ENCODE results near the gene ABCA2.

Gene ABCA2

GRCh38 chr9:137001857-137002645 is 26.0 kb downstream of the ABCA2 start (continued):
- TF ChIP-seq, protein P1, sequence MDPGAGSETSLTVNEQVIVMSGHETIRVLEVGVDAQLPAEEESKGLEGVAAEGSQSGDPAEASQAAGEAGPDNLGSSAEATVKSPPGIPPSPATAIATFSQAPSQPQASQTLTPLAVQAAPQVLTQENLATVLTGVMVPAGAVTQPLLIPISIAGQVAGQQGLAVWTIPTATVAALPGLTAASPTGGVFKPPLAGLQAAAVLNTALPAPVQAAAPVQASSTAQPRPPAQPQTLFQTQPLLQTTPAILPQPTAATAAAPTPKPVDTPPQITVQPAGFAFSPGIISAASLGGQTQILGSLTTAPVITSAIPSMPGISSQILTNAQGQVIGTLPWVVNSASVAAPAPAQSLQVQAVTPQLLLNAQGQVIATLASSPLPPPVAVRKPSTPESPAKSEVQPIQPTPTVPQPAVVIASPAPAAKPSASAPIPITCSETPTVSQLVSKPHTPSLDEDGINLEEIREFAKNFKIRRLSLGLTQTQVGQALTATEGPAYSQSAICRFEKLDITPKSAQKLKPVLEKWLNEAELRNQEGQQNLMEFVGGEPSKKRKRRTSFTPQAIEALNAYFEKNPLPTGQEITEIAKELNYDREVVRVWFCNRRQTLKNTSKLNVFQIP (CRISPR knock-in tag; IDR thresholded peaks at IDR 0.05; ENCODE audit: borderline replicate concordance, low read depth), result no peak
- TF ChIP-seq TCF4 (CRISPR knock-in tag; IDR thresholded peaks at IDR 0.05; ENCODE audit: borderline replicate concordance) (no peak), RARB (CRISPR knock-in tag; IDR thresholded peaks at IDR 0.05) (no peak)

DNA sequence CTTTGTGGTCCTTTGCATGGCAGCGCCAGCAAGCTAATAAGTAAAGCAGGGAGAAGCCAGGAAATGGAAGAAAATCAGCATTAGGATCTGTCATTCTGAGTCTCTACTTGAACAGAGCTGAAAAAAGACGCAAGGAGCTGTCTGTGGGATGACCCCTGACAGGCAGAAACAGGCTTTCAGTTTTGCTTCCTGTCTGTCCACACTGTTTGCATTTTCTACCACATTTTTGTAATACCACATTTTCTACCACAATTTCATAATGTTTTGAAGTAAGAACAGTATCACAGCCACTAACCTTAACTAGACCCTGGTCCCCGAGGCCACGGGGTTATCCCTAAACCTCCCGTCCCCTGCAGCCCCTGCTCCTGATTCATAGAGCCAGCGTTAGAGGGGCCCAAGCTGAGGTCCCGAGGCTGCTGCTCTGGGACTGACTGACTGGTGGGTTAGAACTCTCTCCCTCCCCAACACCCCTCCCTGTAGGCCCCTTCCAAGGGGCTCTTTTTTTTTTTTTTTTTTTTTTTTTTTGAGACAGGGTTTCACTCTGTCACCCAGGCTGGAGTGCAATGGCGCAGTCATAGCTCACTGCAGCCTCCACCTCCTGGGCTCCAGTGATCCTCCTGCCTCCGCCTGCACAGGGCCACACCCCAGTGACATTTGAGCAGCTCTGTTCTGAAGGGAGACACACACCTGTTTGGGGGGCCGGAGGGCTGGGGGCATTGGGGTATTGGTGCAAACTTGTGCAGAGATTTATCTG is 27.7 kb downstream of the ABCA2 start:
- ATAC-seq, result peak; percentile 4; the same call in 1 of the 3 replicates
- TF ChIP-seq OSR1 (CRISPR knock-in tag; IDR thresholded peaks at IDR 0.05), result no peak
- no peak for TF ChIP-seq GLIS3 (CRISPR knock-in tag; IDR thresholded peaks at IDR 0.05)
- no peak for TF ChIP-seq PPARA (CRISPR knock-in tag; IDR thresholded peaks at IDR 0.05; ENCODE audit: borderline replicate concordance)
- TF ChIP-seq, protein P2, sequence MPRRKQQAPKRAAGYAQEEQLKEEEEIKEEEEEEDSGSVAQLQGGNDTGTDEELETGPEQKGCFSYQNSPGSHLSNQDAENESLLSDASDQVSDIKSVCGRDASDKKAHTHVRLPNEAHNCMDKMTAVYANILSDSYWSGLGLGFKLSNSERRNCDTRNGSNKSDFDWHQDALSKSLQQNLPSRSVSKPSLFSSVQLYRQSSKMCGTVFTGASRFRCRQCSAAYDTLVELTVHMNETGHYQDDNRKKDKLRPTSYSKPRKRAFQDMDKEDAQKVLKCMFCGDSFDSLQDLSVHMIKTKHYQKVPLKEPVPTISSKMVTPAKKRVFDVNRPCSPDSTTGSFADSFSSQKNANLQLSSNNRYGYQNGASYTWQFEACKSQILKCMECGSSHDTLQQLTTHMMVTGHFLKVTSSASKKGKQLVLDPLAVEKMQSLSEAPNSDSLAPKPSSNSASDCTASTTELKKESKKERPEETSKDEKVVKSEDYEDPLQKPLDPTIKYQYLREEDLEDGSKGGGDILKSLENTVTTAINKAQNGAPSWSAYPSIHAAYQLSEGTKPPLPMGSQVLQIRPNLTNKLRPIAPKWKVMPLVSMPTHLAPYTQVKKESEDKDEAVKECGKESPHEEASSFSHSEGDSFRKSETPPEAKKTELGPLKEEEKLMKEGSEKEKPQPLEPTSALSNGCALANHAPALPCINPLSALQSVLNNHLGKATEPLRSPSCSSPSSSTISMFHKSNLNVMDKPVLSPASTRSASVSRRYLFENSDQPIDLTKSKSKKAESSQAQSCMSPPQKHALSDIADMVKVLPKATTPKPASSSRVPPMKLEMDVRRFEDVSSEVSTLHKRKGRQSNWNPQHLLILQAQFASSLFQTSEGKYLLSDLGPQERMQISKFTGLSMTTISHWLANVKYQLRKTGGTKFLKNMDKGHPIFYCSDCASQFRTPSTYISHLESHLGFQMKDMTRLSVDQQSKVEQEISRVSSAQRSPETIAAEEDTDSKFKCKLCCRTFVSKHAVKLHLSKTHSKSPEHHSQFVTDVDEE (CRISPR knock-in tag; IDR thresholded peaks at IDR 0.05), result no peak
- no peak for TF ChIP-seq BACH2 (CRISPR knock-in tag; IDR thresholded peaks at IDR 0.05; ENCODE audit: borderline replicate concordance)
- no peak for TF ChIP-seq TCF4 (CRISPR knock-in tag; IDR thresholded peaks at IDR 0.05; ENCODE audit: borderline replicate concordance)
- TF ChIP-seq ZNF8 (CRISPR knock-in tag; IDR thresholded peaks at IDR 0.05), result no peak
- no peak for TF ChIP-seq TOX (CRISPR knock-in tag; IDR thresholded peaks at IDR 0.05; ENCODE audit: borderline replicate concordance)
- no peak for TF ChIP-seq ARNTL (CRISPR knock-in tag; IDR thresholded peaks at IDR 0.05; ENCODE audit: borderline replicate concordance, low read depth)

DNA sequence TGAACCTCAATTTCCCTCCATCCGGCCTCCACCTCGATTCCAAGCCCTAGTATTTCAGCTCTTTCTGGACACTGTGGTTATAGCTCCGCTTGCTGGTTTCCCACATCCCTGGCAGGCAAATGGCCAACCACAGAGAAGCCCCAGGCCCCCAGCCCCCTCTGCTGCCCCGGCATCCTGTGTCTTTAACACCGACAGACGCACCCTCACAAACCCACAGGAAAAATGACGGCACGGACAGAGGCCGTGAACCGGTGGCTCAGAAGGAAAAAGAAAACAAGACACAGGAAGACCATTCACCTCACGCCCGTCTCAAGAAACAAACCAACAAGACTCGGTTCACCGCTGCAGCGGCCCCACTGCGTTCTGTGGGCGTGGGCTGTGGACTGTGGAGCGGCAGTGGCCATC is 30.2 kb downstream of the ABCA2 start:
- TF ChIP-seq ZNF8 (CRISPR knock-in tag; IDR thresholded peaks at IDR 0.05) (no peak), TCF4 (CRISPR knock-in tag; IDR thresholded peaks at IDR 0.05; ENCODE audit: borderline replicate concordance) (no peak)
- no peak for ATAC-seq

DNA sequence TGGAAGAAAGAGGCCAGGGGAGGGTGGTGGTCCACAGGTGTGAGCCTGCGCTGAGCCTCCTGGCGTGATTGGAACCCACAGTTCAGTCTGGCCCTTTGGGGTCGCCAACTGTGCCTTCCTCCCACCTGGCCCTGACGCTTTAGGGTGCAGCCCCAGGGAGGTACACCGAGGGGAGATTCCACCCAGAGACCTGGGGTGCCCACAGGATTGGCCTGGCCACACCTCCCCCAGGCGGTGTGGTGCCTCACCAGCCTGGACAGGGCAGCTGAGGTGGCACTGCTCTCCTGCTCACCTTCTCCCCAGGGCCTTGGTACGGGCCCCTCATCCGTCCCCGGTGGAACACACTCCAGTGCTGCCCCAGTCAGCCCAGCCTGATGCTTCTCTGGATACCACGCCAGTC is 30.7 kb downstream of the ABCA2 start:
- no peak for TF ChIP-seq ZFP30 (CRISPR knock-in tag; IDR thresholded peaks at IDR 0.05)
- TF ChIP-seq, protein P2 (CRISPR knock-in tag; IDR thresholded peaks at IDR 0.05), result no peak
- TF ChIP-seq ZNF8 (CRISPR knock-in tag; IDR thresholded peaks at IDR 0.05), result no peak
- TF ChIP-seq SNAI2 (CRISPR knock-in tag; IDR thresholded peaks at IDR 0.05), result no peak
- TF ChIP-seq TOX (CRISPR knock-in tag; IDR thresholded peaks at IDR 0.05; ENCODE audit: borderline replicate concordance), result no peak
- no peak for TF ChIP-seq OSR1 (CRISPR knock-in tag; IDR thresholded peaks at IDR 0.05)
- ATAC-seq, result no peak

GRCh38 chr9:136996361-136997292 is 31.4 kb downstream of the ABCA2 start, which contains the start of gene CLIC3:
CLIC3 (minus strand) TSS chr9:136996568; CDS start chr9:136996543, 25 bp downstream.
- ATAC-seq, result peak; percentile 32
- no peak for TF ChIP-seq ZFP30 (CRISPR knock-in tag; IDR thresholded peaks at IDR 0.05)
- no peak for TF ChIP-seq ZNF70 (CRISPR knock-in tag; IDR thresholded peaks at IDR 0.05)
- TF ChIP-seq SNAI2 (CRISPR knock-in tag; IDR thresholded peaks at IDR 0.05), result no peak
- TF ChIP-seq, protein P3, sequence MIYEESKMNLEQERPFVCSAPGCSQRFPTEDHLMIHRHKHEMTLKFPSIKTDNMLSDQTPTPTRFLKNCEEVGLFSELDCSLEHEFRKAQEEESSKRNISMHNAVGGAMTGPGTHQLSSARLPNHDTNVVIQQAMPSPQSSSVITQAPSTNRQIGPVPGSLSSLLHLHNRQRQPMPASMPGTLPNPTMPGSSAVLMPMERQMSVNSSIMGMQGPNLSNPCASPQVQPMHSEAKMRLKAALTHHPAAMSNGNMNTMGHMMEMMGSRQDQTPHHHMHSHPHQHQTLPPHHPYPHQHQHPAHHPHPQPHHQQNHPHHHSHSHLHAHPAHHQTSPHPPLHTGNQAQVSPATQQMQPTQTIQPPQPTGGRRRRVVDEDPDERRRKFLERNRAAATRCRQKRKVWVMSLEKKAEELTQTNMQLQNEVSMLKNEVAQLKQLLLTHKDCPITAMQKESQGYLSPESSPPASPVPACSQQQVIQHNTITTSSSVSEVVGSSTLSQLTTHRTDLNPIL (CRISPR knock-in tag; IDR thresholded peaks at IDR 0.05; ENCODE audit: low read depth), result no peak
- TF ChIP-seq ZNF565 (CRISPR knock-in tag; conservative IDR thresholded peaks at IDR 0.05; ENCODE audit: low read depth), result no peak

Data from SK-N-SH treated with all-trans-retinoic acid at 6 μM for 48 hours (cell line).